ENCODE results near the gene PHACTR2.

The PHACTR2 gene

GRCh38 chr6:143821359-143821758 is 143.6 kb downstream of the PHACTR2 start:
- H4K20me1 ChIP-seq (ENCODE audit: insufficient read depth, low read length) = no peaks in the 10 kb centered on the region
- no peaks in the 10 kb centered on the region for H3K79me2 ChIP-seq (ENCODE audit: low read length)
- H3K27ac ChIP-seq (ENCODE audit: low read length) = no peak overlapping the region
- H3K4me1 ChIP-seq (ENCODE audit: low read length) = no peaks in the 10 kb centered on the region
- no peaks in the 10 kb centered on the region for H3K27me3 ChIP-seq (replicated peaks; ENCODE audit: insufficient read depth, low read length)
- H3K9ac ChIP-seq (ENCODE audit: low read length) = no peak overlapping the region
- DNase-seq = no peak
- TF ChIP-seq EZH2phosphoT487 (IDR thresholded peaks at IDR 0.05; ENCODE audit: low read length) = no peak
- no peak for TF ChIP-seq CTCF (IDR thresholded peaks at IDR 0.05; ENCODE audit: low read length)
- TF ChIP-seq EZH2 (optimal IDR thresholded peaks at IDR 0.05; ENCODE audit: low read depth, low read length) = no peak
- no peak overlapping the region for H2AFZ ChIP-seq (ENCODE audit: low read length)
- H3K4me3 ChIP-seq (ENCODE audit: low read length) = no peak overlapping the region
- no peaks in the 10 kb centered on the region for H3F3A ChIP-seq (ENCODE audit: insufficient read depth, low read length)
- H3K4me2 ChIP-seq (ENCODE audit: low read depth, low read length) = no peak overlapping the region
- no peaks in the 10 kb centered on the region for H3K9me2 ChIP-seq (replicated peaks; ENCODE audit: insufficient read depth, low read length)
- H3K36me3 ChIP-seq (replicated peaks; ENCODE audit: insufficient read depth, low read length) = no peaks in the 10 kb centered on the region
- H3K9me3 ChIP-seq (replicated peaks; ENCODE audit: insufficient read depth, low read length) = no peaks in the 10 kb centered on the region

GRCh38 chr6:143822584-143823024 is 144.8 kb downstream of the PHACTR2 start:
- Histone ChIP-seq H3K4me3 (ENCODE audit: low read length) (no peak overlapping the region), H3K4me1 (ENCODE audit: low read length) (no peaks in the 10 kb centered on the region), H4K20me1 (ENCODE audit: insufficient read depth, low read length) (no peaks in the 10 kb centered on the region), H3K79me2 (ENCODE audit: low read length) (no peaks in the 10 kb centered on the region), H3K27ac (ENCODE audit: low read length) (no peak overlapping the region), H3K9me3 (replicated peaks; ENCODE audit: insufficient read depth, low read length) (no peaks in the 10 kb centered on the region), H3K27me3 (replicated peaks; ENCODE audit: insufficient read depth, low read length) (no peaks in the 10 kb centered on the region), H2AFZ (ENCODE audit: low read length) (no peak overlapping the region), H3K9me2 (replicated peaks; ENCODE audit: insufficient read depth, low read length) (no peaks in the 10 kb centered on the region), H3F3A (ENCODE audit: insufficient read depth, low read length) (no peaks in the 10 kb centered on the region), H3K4me2 (ENCODE audit: low read depth, low read length) (no peak overlapping the region), H3K9ac (ENCODE audit: low read length) (no peak overlapping the region), H3K36me3 (replicated peaks; ENCODE audit: insufficient read depth, low read length) (no peaks in the 10 kb centered on the region)
- DNase-seq = no peak
- TF ChIP-seq EZH2 (optimal IDR thresholded peaks at IDR 0.05; ENCODE audit: low read depth, low read length) (no peak), CTCF (IDR thresholded peaks at IDR 0.05; ENCODE audit: low read length) (no peak), EZH2phosphoT487 (IDR thresholded peaks at IDR 0.05; ENCODE audit: low read length) (no peak)

- no peak overlapping the region for H3K27ac ChIP-seq (ENCODE audit: low read length)
- H3K4me3 ChIP-seq (ENCODE audit: low read length) = no peak overlapping the region
- no peaks in the 10 kb centered on the region for H3K9me2 ChIP-seq (replicated peaks; ENCODE audit: insufficient read depth, low read length)
- no peak overlapping the region for H3K4me2 ChIP-seq (ENCODE audit: low read depth, low read length)
- no peaks in the 10 kb centered on the region for H4K20me1 ChIP-seq (ENCODE audit: insufficient read depth, low read length)
- H3K9me3 ChIP-seq (replicated peaks; ENCODE audit: insufficient read depth, low read length) = no peaks in the 10 kb centered on the region
- H3K27me3 ChIP-seq (replicated peaks; ENCODE audit: insufficient read depth, low read length) = no peaks in the 10 kb centered on the region
- no peak for DNase-seq
- H2AFZ ChIP-seq (ENCODE audit: low read length) = no peak overlapping the region
- no peak for TF ChIP-seq EZH2 (optimal IDR thresholded peaks at IDR 0.05; ENCODE audit: low read depth, low read length)
- TF ChIP-seq EZH2phosphoT487 (IDR thresholded peaks at IDR 0.05; ENCODE audit: low read length) = no peak
- TF ChIP-seq CTCF (IDR thresholded peaks at IDR 0.05; ENCODE audit: low read length) = no peak
- no peaks in the 10 kb centered on the region for H3K36me3 ChIP-seq (replicated peaks; ENCODE audit: insufficient read depth, low read length)
- H3F3A ChIP-seq (ENCODE audit: insufficient read depth, low read length) = no peaks in the 10 kb centered on the region
- H3K9ac ChIP-seq (ENCODE audit: low read length) = no peak overlapping the region
- H3K4me1 ChIP-seq (ENCODE audit: low read length) = no peaks in the 10 kb centered on the region
- no peaks in the 10 kb centered on the region for H3K79me2 ChIP-seq (ENCODE audit: low read length)
Measured at GRCh38 chr6:143823548-143823947, 145.8 kb downstream of the PHACTR2 start.

Data from MM.1S (cell line).